Stomach (tissue), 9 donors: Measurements from ENCODE around the gene RPS6KL1. TPM values are rescaled to one million over a fixed set of nuclear protein-coding genes. Genes with fewer than 3 reads are reported as not detected.

ENCODE experiments used
- DNase-seq, 2 donors: peaks; one replicate each; pipeline versions ENCODE4 v3.0.0 to v3.0.0-alpha.2; 2013 to 2019
- H3K27ac ChIP-seq, 5 donors: fragments of 200-600 bp in 4 of 5; sonication (generic) in 4 of 5; one replicate each; pipeline ENCODE4 v1.5.1; 2013 to 2019; ENCODE audit warnings: mild to moderate bottlenecking in 1 of 5, moderate library complexity in 1 of 5
- H3K27me3 ChIP-seq, 3 donors: fragments of 200-600 bp; sonication (generic); one replicate each; pipeline ENCODE4 v1.5.1; 2017 to 2019; ENCODE audit warnings: mixed run types in 1 of 3
- H3K36me3 ChIP-seq, 4 donors: fragments of 200-600 bp; sonication (generic); 1 replicate in 3 of 4; 2 replicates in 1 of 4; pipeline ENCODE4 v1.5.1; 2016 to 2019
- H3K4me1 ChIP-seq, 4 donors: fragments of 200-600 bp; sonication (generic); one replicate each; pipeline ENCODE4 v1.5.1; 2016 to 2019
- H3K4me3 ChIP-seq, 4 donors: fragments of 200-600 bp; sonication (generic) in 3 of 4; one replicate each; pipeline ENCODE4 v1.5.1; 2016 to 2019; ENCODE audit warnings: mild to moderate bottlenecking in 1 of 4
- H3K9me3 ChIP-seq, 4 donors: fragments of 200-600 bp; sonication (generic); one replicate each; pipeline ENCODE4 v1.5.1; 2016 to 2019
- EP300 ChIP-seq: sonication (generic); formaldehyde crosslinking; IDR thresholded peaks from one replicate; pipeline ENCODE4 v1.6.1; 2017; ENCODE audit warnings: antibody characterized with exemption
- POLR2A ChIP-seq, 4 donors: fragments of 450-650 bp; IDR thresholded peaks; one replicate each; pipeline ENCODE4 v1.6.1; 2016; ENCODE audit warnings: antibody characterized with exemption in 4 of 4, control low read depth in 2 of 4, mild to moderate bottlenecking in 1 of 4, moderate library complexity in 1 of 4
- POLR2AphosphoS5 ChIP-seq, 3 donors: sonication (generic); formaldehyde crosslinking; IDR thresholded peaks; one replicate each; pipeline ENCODE4 v1.6.1; 2016; ENCODE audit warnings: antibody characterized with exemption in 3 of 3
- WGBS, 5 donors: extraction: QIAGEN DNeasy Blood & Tissue Kit in 3 of 5; methylation state at CpG; one replicate each; pipeline versions ENCODE4 v1.1.5 to v1.1.7; 2013 to 2018; 5-methylcytosine and 5-hydroxymethylcytosine counted together
- intact Hi-C: fragments of 100-400 bp; cut with DNase I; formaldehyde crosslinking; loops from one replicate; pipeline ENCODE4 v1.15.1; 2023; ENCODE audit warnings: low total_unique reads
- polyA plus RNA-seq, 3 donors: library from polyadenylated mRNA; stranded (reverse); fragments of 200-250 nt; gene quantifications; one replicate each; pipeline ENCODE4 v1.2.3, GENCODE V29; 2013
- total RNA-seq, 5 donors: library from RNA; depleted of rRNA; stranded (reverse); fragments of >200 nt; gene quantifications; one replicate each; pipeline versions ENCODE4 v1.1.0 to v1.2.3, GENCODE V29; 2014 to 2016
- TF ChIP-seq, protein P1 (sequence below), 7 experiments: fragments of 450-650 bp in 4 of 7; fragments of 200-600 bp in 3 of 7; sonication (generic) in 3 of 7; IDR thresholded peaks; one replicate each; pipeline ENCODE4 v1.5.1; 2016 to 2019; ENCODE audit warnings: antibody characterized with exemption in 7 of 7, control low read depth in 2 of 7, mild to moderate bottlenecking in 1 of 7
- donor health status: healthy with polysubstance abuse.
- donor health status: Bipolar disorder and iron deficiency.
- donor health status: healthy.

The RPS6KL1 gene
- total and polyA plus RNA-seq, 8 donors: 0.92 to 2.5 (median 2.0) TPM; not detected in 3

GRCh38 chr14:74950795-74951442 is 27.9 kb upstream of the RPS6KL1 start:
- DNase-seq: peak; percentile 36 to 85
- intact Hi-C loops: loop anchor here (10.0 kb wide), 1 partner anchor 124 kb away; no protein-coding TSS in a partner anchor
- no peaks in the 10 kb centered on the region for H3K36me3 ChIP-seq
- peaks cover 0 to 51% (median 17%) of the 10 kb centered on the region in 3 donors for H3K27me3 ChIP-seq
- WGBS, 5 donors: 35 to 66% (median 49%) methylated on average over 9 of the region's 9 CpGs
- H3K4me1 ChIP-seq: peaks cover 42 to 56% (median 50%) of the 10 kb centered on the region in 4 donors
- H3K27ac ChIP-seq: peak overlapping the region in 4 of 5 donors; percentile 2 to 50 (median 23)
- H3K9me3 ChIP-seq: no peaks in the 10 kb centered on the region
- TF ChIP-seq POLR2A (IDR thresholded peaks at IDR 0.05) (no peak), EP300 (no peak)
- TF ChIP-seq, protein P1, sequence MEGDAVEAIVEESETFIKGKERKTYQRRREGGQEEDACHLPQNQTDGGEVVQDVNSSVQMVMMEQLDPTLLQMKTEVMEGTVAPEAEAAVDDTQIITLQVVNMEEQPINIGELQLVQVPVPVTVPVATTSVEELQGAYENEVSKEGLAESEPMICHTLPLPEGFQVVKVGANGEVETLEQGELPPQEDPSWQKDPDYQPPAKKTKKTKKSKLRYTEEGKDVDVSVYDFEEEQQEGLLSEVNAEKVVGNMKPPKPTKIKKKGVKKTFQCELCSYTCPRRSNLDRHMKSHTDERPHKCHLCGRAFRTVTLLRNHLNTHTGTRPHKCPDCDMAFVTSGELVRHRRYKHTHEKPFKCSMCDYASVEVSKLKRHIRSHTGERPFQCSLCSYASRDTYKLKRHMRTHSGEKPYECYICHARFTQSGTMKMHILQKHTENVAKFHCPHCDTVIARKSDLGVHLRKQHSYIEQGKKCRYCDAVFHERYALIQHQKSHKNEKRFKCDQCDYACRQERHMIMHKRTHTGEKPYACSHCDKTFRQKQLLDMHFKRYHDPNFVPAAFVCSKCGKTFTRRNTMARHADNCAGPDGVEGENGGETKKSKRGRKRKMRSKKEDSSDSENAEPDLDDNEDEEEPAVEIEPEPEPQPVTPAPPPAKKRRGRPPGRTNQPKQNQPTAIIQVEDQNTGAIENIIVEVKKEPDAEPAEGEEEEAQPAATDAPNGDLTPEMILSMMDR (IDR thresholded peaks at IDR 0.05): no peak
- no peak overlapping the region for H3K4me3 ChIP-seq

DNA sequence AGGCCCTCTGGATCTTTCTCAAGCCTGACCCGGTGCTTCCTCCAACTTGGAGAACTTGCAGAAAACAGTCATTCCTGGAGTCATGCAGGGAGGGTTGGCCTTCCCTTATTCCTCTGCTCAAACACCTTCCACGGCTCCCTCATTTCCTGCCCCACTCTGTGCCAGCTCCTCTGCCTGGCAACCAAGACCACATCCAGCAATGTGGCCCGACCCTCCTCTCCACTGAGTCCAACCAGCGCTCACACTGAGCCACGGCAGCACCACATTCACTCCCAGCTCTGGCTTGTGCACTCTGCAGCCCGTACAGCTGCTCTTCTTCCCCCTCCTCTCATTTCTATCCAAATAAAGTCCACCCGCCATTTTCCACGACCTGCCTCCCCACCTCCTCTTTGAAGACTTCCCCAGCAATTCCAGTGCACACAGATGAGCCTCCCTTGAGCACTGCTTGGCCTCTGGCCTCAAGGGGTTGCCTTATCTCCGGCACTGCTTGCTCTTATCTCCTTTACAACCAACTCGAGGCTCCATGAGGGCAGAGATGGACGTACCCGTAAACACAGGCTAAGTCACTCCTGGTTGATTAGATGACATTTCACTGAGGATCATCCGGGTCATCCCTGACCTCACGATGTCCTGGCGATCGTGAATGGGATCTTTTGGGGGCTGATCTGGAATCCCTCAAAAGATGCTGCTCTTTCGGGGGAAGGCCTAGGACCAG is 27.0 kb upstream of the RPS6KL1 start:
- no peak overlapping the region for H3K4me3 ChIP-seq
- no peaks in the 10 kb centered on the region for H3K36me3 ChIP-seq
- no peaks in the 10 kb centered on the region for H3K9me3 ChIP-seq
- H3K4me1 ChIP-seq: peaks cover 36 to 51% (median 42%) of the 10 kb centered on the region in 4 donors
- intact Hi-C loops: loop anchor here (10.0 kb wide), 1 partner anchor 125 kb away; no protein-coding TSS in a partner anchor
- TF ChIP-seq EP300: no peak
- no peak for TF ChIP-seq POLR2AphosphoS5 (IDR thresholded peaks at IDR 0.05)
- peaks cover 0 to 43% (median 11%) of the 10 kb centered on the region in 3 donors for H3K27me3 ChIP-seq
- WGBS, 5 donors: 81 to 89% (median 82%) methylated on average over 17 of the region's 17 CpGs
- no peak for DNase-seq
- H3K27ac ChIP-seq: no peak overlapping the region

DNA sequence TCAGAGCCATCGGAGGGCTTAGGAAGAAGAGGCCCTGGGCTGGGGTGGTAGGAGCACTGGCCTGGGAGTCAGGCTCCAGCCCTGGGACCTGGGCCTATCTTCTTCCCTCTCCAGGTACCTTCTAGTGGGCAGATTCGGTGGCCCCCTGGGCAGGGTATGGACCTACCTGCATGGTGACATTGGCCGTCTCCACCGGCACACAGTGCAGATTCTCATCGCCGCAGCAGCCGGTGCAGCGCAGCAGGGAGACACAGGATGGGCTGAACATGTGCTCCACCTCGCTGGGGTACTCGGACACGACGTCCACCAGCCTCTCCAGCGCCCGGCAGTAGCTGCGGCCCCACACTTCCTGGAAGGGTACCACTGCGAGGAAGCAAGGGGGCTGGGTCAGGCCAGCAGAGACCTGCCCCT is 26.1 kb upstream of the RPS6KL1 start:
- TF ChIP-seq, protein P1 (IDR thresholded peaks at IDR 0.05): no peak
- no peak for TF ChIP-seq EP300
- TF ChIP-seq POLR2A (IDR thresholded peaks at IDR 0.05): no peak
- no peak for TF ChIP-seq POLR2AphosphoS5 (IDR thresholded peaks at IDR 0.05)
- Histone ChIP-seq H3K27me3 (peaks cover 0 to 34% (median 3%) of the 10 kb centered on the region in 3 donors), H3K9me3 (no peaks in the 10 kb centered on the region), H3K27ac (peak overlapping the region in 1 of 5 donors; percentile 6), H3K4me3 (no peak overlapping the region), H3K36me3 (no peaks in the 10 kb centered on the region), H3K4me1 (peaks cover 28 to 43% (median 34%) of the 10 kb centered on the region in 4 donors)
- DNase-seq: no peak
- intact Hi-C loops: no loop called here
- 89 to 100% (median 93%) methylated on average over 2 to 16 of the region's 16 CpGs for WGBS, 5 donors

- TF ChIP-seq POLR2AphosphoS5 (IDR thresholded peaks at IDR 0.05): no peak
- no peak for TF ChIP-seq POLR2A (IDR thresholded peaks at IDR 0.05)
- no peak for TF ChIP-seq EP300
- TF ChIP-seq, protein P1 (IDR thresholded peaks at IDR 0.05): no peak
- Histone ChIP-seq H3K36me3 (no peaks in the 10 kb centered on the region), H3K27me3 (peaks cover 0 to 28% (median 0%) of the 10 kb centered on the region in 3 donors), H3K9me3 (no peaks in the 10 kb centered on the region), H3K4me1 (peaks cover 25 to 39% (median 30%) of the 10 kb centered on the region in 4 donors), H3K4me3 (no peak overlapping the region), H3K27ac (peak overlapping the region in 2 of 5 donors; percentile 2 to 6)
- DNase-seq: no peak
- whole genome bisulfite sequencing, 5 donors: 68 to 81% (median 77%) methylated on average over 22 to 23 of the region's 23 CpGs
- intact Hi-C loops: no loop called here
Observed at GRCh38 chr14:74948228-74949175, 25.4 kb upstream of the RPS6KL1 start.
